OCI-LY3 (cell line): ENCODE measurements around the gene ADD1.

Experiments used
- H2AFZ ChIP-seq: fragments of 200-600, 300-600 bp; shearing (Covaris generic); 2 replicates; pipeline ENCODE4 v1.6.0; 2014; ENCODE audit warnings: antibody characterized with exemption, low read depth, low read length
- H3K27ac ChIP-seq: fragments of 200-600, 300-600 bp; sonication (generic); 2 replicates; pipeline ENCODE4 v1.5.1; 2014; ENCODE audit warnings: mild to moderate bottlenecking, low read length, moderate library complexity, mixed read lengths
- H3K27me3 ChIP-seq: fragments of 200-600, 300-600 bp; sonication (generic); 2 replicates; pipeline ENCODE4 v1.6.1; 2014; ENCODE audit warnings: low read depth, low read length, mixed read lengths
- H3K36me3 ChIP-seq: fragments of 200-600, 300-600 bp; sonication (generic); replicated peaks from 2 replicates; pipeline ENCODE3; 2014; ENCODE audit warnings: low read depth, low read length, mixed read lengths
- H3K4me1 ChIP-seq: fragments of 300-600, 200-600 bp; sonication (generic); 2 replicates; pipeline ENCODE4 v1.6.1; 2014; ENCODE audit warnings: low read length, mixed read lengths
- H3K4me2 ChIP-seq: fragments of 200-600, 300-600 bp; sonication (generic); 2 replicates; pipeline ENCODE4 v1.6.1; 2014; ENCODE audit warnings: low read length, mixed read lengths
- H3K4me3 ChIP-seq: fragments of 300-600, 200-600 bp; sonication (generic); 2 replicates; pipeline ENCODE4 v1.5.1; 2014; ENCODE audit warnings: antibody characterized with exemption, mild to moderate bottlenecking, low read length, moderate library complexity
- H3K79me2 ChIP-seq: fragments of 300-600, 200-600 bp; shearing (Covaris generic); 2 replicates; pipeline ENCODE4 v1.6.1; 2014; ENCODE audit warnings: mild to moderate bottlenecking, low read length, mixed read lengths
- H3K9ac ChIP-seq: fragments of 300-600, 200-600 bp; shearing (Covaris generic); 2 replicates; pipeline ENCODE4 v1.6.0; 2014; ENCODE audit warnings: mild to moderate bottlenecking, low read length, moderate library complexity
- H3K9me3 ChIP-seq: fragments of 200-600, 300-600 bp; shearing (Covaris generic); 2 replicates; pipeline ENCODE4 v1.6.1; 2014; ENCODE audit warnings: low read length, mixed read lengths; ENCODE audit not compliant: insufficient read depth
- H4K20me1 ChIP-seq: fragments of 200-600, 300-600 bp; sonication (generic); 2 replicates; pipeline ENCODE4 v1.6.1; 2016; ENCODE audit warnings: low read length, mixed read lengths; ENCODE audit not compliant: insufficient read depth
- EZH2phosphoT487 ChIP-seq: fragments of 200-600 bp; shearing (Covaris generic); IDR thresholded peaks from 2 replicates; pipeline ENCODE4 v1.6.1; 2018; ENCODE audit warnings: antibody characterized with exemption, mixed run types, low read depth
- TF ChIP-seq, protein P1 (sequence below): fragments of 200-600, 300-600 bp; sonication (generic); IDR thresholded peaks from 2 replicates; pipeline ENCODE4 v1.5.1; 2014; ENCODE audit warnings: antibody characterized with exemption, low read length, low read depth

The ADD1 gene

DNA sequence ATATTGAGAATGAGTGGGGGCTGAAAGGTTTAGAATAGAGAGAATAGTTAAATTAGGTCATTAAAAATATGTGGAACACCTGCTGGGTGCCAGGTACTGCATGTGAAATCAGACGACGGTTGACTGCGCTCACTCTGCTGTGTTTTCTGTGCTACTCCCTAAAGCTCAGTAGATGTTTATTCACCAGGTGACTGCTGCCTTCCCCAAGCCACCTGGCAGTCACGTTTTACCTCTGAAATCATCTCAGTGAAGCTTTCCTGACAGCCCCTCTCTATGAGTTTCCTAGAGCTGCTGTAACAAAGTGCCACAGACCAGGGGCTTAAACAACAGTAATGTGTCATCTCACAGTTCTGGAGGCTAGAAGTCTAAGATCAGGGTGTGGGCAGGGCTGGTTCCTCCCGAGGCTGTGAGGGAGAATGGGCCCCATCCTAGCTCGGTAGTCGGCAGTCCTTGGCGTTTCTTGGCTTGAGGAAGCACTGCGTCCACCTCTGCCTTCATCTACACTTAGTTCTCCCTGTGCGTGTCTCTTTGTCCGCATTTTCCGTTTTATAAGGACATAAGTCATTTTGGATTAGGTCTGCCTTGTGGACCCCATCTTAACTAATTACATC lies 25.3 kb downstream of the ADD1 start:
- TF ChIP-seq, protein P1, sequence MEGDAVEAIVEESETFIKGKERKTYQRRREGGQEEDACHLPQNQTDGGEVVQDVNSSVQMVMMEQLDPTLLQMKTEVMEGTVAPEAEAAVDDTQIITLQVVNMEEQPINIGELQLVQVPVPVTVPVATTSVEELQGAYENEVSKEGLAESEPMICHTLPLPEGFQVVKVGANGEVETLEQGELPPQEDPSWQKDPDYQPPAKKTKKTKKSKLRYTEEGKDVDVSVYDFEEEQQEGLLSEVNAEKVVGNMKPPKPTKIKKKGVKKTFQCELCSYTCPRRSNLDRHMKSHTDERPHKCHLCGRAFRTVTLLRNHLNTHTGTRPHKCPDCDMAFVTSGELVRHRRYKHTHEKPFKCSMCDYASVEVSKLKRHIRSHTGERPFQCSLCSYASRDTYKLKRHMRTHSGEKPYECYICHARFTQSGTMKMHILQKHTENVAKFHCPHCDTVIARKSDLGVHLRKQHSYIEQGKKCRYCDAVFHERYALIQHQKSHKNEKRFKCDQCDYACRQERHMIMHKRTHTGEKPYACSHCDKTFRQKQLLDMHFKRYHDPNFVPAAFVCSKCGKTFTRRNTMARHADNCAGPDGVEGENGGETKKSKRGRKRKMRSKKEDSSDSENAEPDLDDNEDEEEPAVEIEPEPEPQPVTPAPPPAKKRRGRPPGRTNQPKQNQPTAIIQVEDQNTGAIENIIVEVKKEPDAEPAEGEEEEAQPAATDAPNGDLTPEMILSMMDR = no peak
- no peak for TF ChIP-seq EZH2phosphoT487
- Histone ChIP-seq H2AFZ (no peak overlapping the region), H3K4me3 (no peak overlapping the region), H3K4me1 (0 out of 2 replicates have a peak, but pooled peaks cover 2% of the 10 kb centered on the region), H3K27me3 (no peaks in the 10 kb centered on the region), H3K27ac (no peak overlapping the region), H3K9me3 (no peaks in the 10 kb centered on the region), H3K79me2 (peaks cover 69% of the 10 kb centered on the region), H3K9ac (no peak overlapping the region), H3K4me2 (no peak overlapping the region), H3K36me3 (no peaks in the 10 kb centered on the region), H4K20me1 (peaks cover 57% of the 10 kb centered on the region)

DNA sequence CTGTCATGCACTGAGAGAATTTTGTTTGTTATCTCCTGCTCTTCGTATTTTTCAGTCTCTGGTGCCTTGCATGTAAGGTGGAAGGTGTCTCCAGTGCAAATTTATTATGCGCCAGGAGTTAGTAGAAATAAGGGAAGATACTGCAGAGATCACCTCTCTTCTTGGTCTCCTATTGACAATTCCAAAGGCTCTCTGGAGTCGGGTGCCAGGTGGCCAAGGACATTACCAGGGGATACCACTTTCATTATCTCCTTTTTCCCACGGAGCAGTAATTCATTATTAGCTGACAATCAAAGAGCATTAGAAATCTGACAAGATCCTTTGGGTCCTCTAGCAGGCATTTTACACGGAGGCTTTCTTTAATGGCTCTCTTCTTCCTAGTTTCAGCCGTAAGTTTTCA lies 26.0 kb downstream of the ADD1 start:
- Histone ChIP-seq H3K27ac (no peak overlapping the region), H3K9me3 (no peaks in the 10 kb centered on the region), H3K27me3 (no peaks in the 10 kb centered on the region), H4K20me1 (peaks cover 57% of the 10 kb centered on the region), H3K36me3 (no peaks in the 10 kb centered on the region), H3K9ac (no peak overlapping the region), H3K79me2 (peaks cover 67% of the 10 kb centered on the region), H3K4me3 (no peak overlapping the region), H2AFZ (no peak overlapping the region), H3K4me2 (no peak overlapping the region), H3K4me1 (0 out of 2 replicates have a peak, but pooled peaks cover 2% of the 10 kb centered on the region)
- TF ChIP-seq, protein P1 = no peak
- TF ChIP-seq EZH2phosphoT487 = no peak

DNA sequence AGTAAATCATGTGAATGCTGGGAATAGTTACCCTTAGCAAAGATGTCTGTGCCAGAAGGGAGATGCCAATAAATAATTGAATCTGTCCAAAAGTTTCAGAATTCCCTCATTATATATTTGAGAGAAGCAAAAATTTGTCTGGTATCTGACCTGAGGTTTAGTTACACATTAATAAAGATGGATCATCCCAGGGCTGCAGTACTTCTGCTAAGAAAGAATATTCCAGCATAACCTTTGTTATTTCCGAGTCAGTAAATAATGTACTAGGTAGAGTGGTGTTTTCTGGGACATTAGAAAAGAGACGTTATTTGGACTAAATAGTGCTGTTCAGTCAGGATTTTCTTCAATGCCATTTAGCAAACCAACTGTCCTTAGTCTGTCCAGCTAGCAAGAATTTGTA lies 26.4 kb downstream of the ADD1 start:
- TF ChIP-seq EZH2phosphoT487 = no peak
- TF ChIP-seq, protein P1 = no peak
- Histone ChIP-seq H3K4me1 (0 out of 2 replicates have a peak, but pooled peaks cover 2% of the 10 kb centered on the region), H3K79me2 (peaks cover 67% of the 10 kb centered on the region), H2AFZ (no peak overlapping the region), H3K27ac (no peak overlapping the region), H3K4me3 (no peak overlapping the region), H3K4me2 (no peak overlapping the region), H3K9me3 (no peaks in the 10 kb centered on the region), H3K9ac (no peak overlapping the region), H4K20me1 (peaks cover 58% of the 10 kb centered on the region), H3K27me3 (no peaks in the 10 kb centered on the region), H3K36me3 (no peaks in the 10 kb centered on the region)

DNA sequence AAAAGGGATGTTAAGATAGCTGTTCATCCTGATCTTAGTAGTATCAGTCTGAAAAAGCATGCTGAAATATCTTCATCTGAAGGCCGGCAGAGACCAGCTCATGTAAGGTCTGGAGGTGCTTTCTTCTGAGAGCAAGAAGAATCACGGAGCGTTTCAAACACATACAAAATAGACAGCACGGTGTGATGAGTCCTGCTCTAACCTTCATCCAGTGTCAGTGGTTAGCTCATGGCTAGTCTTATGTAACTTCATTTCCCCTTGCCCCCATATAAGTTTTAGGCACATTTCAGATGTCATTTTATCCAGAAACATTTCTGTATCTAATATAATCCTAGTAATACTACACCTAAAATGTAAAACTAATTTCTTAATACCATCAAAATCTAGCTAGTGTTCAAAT lies 27.8 kb downstream of the ADD1 start:
- H3K36me3 ChIP-seq = peaks cover 5% of the 10 kb centered on the region
- no peak overlapping the region for H2AFZ ChIP-seq
- H3K9me3 ChIP-seq = no peaks in the 10 kb centered on the region
- no peak overlapping the region for H3K9ac ChIP-seq
- no peak overlapping the region for H3K27ac ChIP-seq
- H3K27me3 ChIP-seq = no peaks in the 10 kb centered on the region
- peaks cover 56% of the 10 kb centered on the region for H3K79me2 ChIP-seq
- H3K4me1 ChIP-seq = no peaks in the 10 kb centered on the region
- no peak overlapping the region for H3K4me2 ChIP-seq
- no peak overlapping the region for H3K4me3 ChIP-seq
- TF ChIP-seq EZH2phosphoT487 = no peak
- TF ChIP-seq, protein P1 = no peak
- peaks cover 61% of the 10 kb centered on the region for H4K20me1 ChIP-seq
